GM12873 (cell line): ENCODE measurements around the gene SMYD3.

ENCODE experiments used
- TF ChIP-seq, protein P1 (sequence below): IDR thresholded peaks from 2 replicates; pipeline ENCODE4 v1.5.1; 2012; ENCODE audit warnings: low read depth, mild to moderate bottlenecking, moderate library complexity, low read length, control low read depth; ENCODE audit not compliant: insufficient read depth; ENCODE audit errors: missing control alignments

SMYD3 gene

DNA sequence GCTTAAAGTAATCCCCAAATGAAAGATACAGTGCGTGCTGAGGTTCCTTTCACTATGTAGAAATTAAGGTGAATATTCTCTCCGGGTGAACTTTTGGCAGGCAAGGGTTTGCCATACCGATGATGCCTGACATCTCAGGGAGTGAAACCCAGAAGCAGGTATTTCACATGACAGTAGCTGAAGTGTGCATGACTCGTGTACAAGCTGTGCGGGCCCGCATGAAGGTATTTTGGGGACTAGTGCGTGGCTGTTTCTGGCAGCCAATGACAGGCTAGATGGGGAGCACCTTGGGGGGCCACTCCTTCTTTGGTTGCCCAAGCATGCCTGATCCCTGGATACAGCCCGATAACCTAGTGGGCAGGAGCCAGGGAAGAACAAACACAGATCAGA is 569.0 kb downstream of the SMYD3 start:
- TF ChIP-seq, protein P1, sequence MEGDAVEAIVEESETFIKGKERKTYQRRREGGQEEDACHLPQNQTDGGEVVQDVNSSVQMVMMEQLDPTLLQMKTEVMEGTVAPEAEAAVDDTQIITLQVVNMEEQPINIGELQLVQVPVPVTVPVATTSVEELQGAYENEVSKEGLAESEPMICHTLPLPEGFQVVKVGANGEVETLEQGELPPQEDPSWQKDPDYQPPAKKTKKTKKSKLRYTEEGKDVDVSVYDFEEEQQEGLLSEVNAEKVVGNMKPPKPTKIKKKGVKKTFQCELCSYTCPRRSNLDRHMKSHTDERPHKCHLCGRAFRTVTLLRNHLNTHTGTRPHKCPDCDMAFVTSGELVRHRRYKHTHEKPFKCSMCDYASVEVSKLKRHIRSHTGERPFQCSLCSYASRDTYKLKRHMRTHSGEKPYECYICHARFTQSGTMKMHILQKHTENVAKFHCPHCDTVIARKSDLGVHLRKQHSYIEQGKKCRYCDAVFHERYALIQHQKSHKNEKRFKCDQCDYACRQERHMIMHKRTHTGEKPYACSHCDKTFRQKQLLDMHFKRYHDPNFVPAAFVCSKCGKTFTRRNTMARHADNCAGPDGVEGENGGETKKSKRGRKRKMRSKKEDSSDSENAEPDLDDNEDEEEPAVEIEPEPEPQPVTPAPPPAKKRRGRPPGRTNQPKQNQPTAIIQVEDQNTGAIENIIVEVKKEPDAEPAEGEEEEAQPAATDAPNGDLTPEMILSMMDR = no peak

DNA sequence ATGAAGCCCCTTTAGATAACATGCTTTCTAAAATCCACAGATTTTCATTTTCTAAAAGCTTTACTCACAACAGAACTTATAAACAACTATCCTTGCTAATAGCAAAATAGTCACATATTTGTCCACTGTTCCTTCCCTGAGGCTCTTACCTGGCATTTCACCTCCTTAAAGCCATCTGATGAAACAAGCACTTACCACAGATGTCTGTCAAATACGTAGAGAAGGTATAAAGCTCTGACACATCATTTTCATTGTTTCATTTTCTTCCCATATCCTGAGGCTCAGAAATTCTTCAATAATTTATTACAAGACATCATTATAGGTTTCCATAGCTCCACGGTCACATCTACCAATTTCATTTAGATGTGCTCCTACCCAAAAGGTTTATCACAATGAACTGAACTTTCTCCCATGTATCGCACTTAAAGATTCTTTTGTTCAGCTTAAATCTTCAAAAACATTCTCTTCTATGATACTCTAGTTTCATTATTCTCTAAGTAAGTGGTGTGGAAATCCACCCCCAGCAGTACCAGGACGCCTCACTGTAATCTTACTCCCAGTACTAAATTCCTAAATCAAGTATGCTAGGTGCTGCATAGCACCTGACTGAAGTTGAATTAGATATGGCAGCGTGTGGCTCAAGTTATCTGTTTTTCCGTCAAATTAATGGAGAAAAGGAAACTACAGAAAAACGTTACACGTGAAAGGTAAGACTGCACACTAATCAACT is 569.6 kb downstream of the SMYD3 start:
- TF ChIP-seq, protein P1 = no peak

DNA sequence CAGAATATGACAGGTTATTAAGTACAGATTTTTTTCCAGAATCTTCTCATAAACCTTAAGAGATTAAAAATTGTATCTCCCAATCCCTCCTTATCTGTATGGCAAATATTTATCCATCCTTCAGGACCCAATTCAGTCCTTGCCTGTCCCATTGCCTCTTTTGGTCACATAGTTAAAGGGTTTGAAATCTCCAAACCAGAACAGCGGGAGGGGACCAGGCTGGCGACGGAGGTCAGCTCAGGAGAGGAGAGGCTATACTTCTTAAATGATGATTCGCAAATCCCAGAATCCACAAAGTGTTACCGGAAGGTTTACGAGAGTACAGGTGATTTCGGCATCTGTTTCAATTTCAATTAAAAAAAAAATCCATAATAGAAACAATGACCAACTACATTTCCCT is 572.7 kb downstream of the SMYD3 start:
- TF ChIP-seq, protein P1 = no peak

DNA sequence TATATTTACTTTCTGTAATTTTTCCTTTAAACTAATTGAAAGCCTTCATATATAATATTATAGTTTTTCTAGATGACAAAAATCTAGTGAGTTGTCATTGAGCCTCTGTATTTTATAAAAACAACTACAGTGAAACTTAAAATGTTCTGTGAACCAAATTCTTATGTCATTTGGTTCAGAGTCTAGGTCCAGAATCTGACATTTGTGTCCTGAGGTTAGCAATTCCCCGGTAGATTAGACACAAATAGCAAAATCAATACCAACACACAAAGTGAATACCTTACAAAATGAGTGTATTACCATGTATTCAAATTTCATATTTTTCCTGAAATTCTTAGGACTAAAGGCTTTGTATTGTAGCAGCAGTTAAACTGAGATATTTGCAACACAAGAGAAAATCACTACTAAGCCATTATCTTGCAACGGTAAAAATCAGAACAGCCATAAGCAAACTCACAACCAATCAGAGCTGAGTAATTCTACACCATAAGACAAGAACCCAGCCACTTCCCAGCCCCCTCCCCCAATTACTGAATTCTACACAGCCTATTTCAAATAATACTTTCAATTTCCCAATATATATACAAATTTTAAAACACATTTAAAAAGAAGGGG is 573.5 kb downstream of the SMYD3 start:
- TF ChIP-seq, protein P1 = no peak

DNA sequence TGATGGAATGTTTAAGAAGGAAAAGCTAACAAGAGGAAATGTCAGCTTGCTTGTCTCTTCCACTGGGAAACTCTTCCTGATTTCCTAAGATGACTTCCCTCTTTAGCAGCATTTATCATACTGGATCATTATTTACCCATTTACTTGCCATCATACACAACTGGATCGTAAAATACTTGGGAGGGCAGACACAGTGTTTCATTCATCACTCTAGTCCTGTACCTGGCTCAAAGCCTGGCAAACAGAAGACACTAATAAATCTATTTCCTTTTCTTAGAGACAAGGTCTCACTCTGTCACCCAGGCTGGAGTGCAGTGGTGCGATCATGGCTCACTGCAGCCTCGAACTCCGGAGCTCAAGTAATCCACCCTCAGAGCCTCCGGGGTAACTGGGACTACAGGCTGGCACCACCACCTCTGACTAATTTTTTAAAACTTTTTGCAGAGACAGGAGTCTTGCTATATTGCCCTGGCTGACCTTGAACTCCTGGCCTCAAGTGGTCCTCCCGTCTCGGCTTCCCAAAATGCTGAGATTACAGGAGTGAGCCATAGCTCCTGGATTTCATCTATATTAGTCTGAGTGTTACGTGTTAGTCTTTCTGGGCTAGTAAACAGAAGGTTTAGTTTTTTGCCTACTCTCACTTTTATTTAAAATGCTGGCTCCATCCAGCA is 574.6 kb downstream of the SMYD3 start:
- TF ChIP-seq, protein P1 = no peak

DNA sequence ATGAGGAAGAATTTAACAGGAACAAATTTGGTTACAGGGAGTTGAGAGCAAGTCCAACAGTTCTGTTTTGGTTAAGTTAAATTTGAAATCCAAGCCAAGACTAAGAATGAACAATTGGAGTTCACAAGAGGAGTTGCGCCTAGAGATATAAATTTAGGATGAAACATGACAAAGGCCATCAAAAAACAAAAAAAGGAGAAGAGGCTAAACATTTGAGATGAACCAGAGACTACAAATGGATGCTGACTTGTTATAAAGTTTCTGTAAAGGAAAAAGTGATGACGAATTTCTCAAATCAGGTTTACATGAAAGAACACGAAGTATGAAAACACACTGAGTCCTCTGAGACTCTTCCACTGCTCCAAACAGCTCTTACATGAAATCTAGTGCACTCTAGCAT is 575.6 kb downstream of the SMYD3 start:
- TF ChIP-seq, protein P1 = no peak

DNA sequence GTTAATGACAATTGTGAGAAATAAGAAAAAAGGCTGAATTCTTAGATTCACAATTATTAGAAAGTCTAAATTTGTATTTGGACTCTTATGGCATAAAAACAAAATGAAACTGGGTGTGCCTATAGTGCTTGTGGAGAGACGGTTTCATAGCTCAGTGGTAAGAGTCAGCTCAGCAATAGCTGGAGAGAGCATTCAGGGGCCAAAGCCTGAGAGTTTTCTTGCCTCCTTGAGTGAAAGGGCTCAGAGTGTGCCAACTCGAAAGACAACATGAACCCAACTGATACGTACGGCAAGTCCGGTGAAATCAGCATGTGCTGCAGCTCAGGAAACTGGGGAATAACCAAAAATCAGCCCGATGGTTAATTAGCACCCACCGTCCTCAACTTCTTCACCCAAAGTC is 577.9 kb downstream of the SMYD3 start:
- TF ChIP-seq, protein P1 = no peak
